ENCODE data around the gene BPGM.

BPGM gene

GRCh38 chr7:134724606-134725005 is 78.0 kb downstream of the BPGM start:
- no peaks in the 10 kb centered on the region for H4K20me1 ChIP-seq (ENCODE audit: insufficient read depth, low read length)
- no peaks in the 10 kb centered on the region; the same call in 1 of the 2 replicates for H3K27me3 ChIP-seq (ENCODE audit: insufficient read depth, low read length)
- no peak overlapping the region for H3K27ac ChIP-seq (ENCODE audit: low read depth, low read length, poor library complexity, severe bottlenecking)
- H3K4me1 ChIP-seq (ENCODE audit: insufficient read depth, low read length, severe bottlenecking), result no peaks in the 10 kb centered on the region
- no peaks in the 10 kb centered on the region for H3F3A ChIP-seq (ENCODE audit: insufficient read depth, low read length)
- no peak overlapping the region for H3K9ac ChIP-seq (ENCODE audit: low read length)
- TF ChIP-seq EZH2 (IDR thresholded peaks at IDR 0.05; ENCODE audit: borderline replicate concordance, low read length), result no peak
- TF ChIP-seq CTCF (IDR thresholded peaks at IDR 0.05; ENCODE audit: low read length), result peak; percentile 66
- H3K79me2 ChIP-seq (ENCODE audit: insufficient read depth, low read length), result no peaks in the 10 kb centered on the region
- H3K36me3 ChIP-seq (ENCODE audit: insufficient read depth, low read length), result no peaks in the 10 kb centered on the region
- no peak overlapping the region for H3K4me2 ChIP-seq (ENCODE audit: low read length)
- no peaks in the 10 kb centered on the region for H3K9me2 ChIP-seq (ENCODE audit: low read depth, low read length)
- H3K4me3 ChIP-seq (ENCODE audit: low read depth, low read length, poor library complexity, severe bottlenecking), result no peak overlapping the region
- no peak overlapping the region for H2AFZ ChIP-seq (ENCODE audit: low read length)
- H3K9me3 ChIP-seq (ENCODE audit: low read length), result no peaks in the 10 kb centered on the region

GRCh38 chr7:134726581-134726980 is 79.9 kb downstream of the BPGM start:
- no peaks in the 10 kb centered on the region for H3K9me2 ChIP-seq (ENCODE audit: low read depth, low read length)
- H3K9me3 ChIP-seq (ENCODE audit: low read length), result no peaks in the 10 kb centered on the region
- no peaks in the 10 kb centered on the region; the same call in 1 of the 2 replicates for H3K27me3 ChIP-seq (ENCODE audit: insufficient read depth, low read length)
- H3K27ac ChIP-seq (ENCODE audit: low read depth, low read length, poor library complexity, severe bottlenecking), result no peak overlapping the region
- H3K79me2 ChIP-seq (ENCODE audit: insufficient read depth, low read length), result no peaks in the 10 kb centered on the region
- H4K20me1 ChIP-seq (ENCODE audit: insufficient read depth, low read length), result no peaks in the 10 kb centered on the region
- no peak overlapping the region for H3K4me3 ChIP-seq (ENCODE audit: low read depth, low read length, poor library complexity, severe bottlenecking)
- no peaks in the 10 kb centered on the region for H3K4me1 ChIP-seq (ENCODE audit: insufficient read depth, low read length, severe bottlenecking)
- no peaks in the 10 kb centered on the region for H3F3A ChIP-seq (ENCODE audit: insufficient read depth, low read length)
- no peak overlapping the region for H3K9ac ChIP-seq (ENCODE audit: low read length)
- TF ChIP-seq EZH2 (IDR thresholded peaks at IDR 0.05; ENCODE audit: borderline replicate concordance, low read length), result no peak
- TF ChIP-seq CTCF (IDR thresholded peaks at IDR 0.05; ENCODE audit: low read length), result no peak
- H2AFZ ChIP-seq (ENCODE audit: low read length), result no peak overlapping the region
- no peak overlapping the region for H3K4me2 ChIP-seq (ENCODE audit: low read length)
- H3K36me3 ChIP-seq (ENCODE audit: insufficient read depth, low read length), result no peaks in the 10 kb centered on the region

GRCh38 chr7:134727711-134728110 is 81.1 kb downstream of the BPGM start:
- Histone ChIP-seq H3K9ac (ENCODE audit: low read length) (no peak overlapping the region), H3K36me3 (ENCODE audit: insufficient read depth, low read length) (no peaks in the 10 kb centered on the region), H3K9me2 (ENCODE audit: low read depth, low read length) (no peaks in the 10 kb centered on the region), H3K79me2 (ENCODE audit: insufficient read depth, low read length) (no peaks in the 10 kb centered on the region), H2AFZ (ENCODE audit: low read length) (no peak overlapping the region), H3K4me2 (ENCODE audit: low read length) (no peak overlapping the region), H3K27me3 (ENCODE audit: insufficient read depth, low read length) (no peaks in the 10 kb centered on the region; the same call in 1 of the 2 replicates), H3F3A (ENCODE audit: insufficient read depth, low read length) (no peaks in the 10 kb centered on the region), H3K4me1 (ENCODE audit: insufficient read depth, low read length, severe bottlenecking) (no peaks in the 10 kb centered on the region), H4K20me1 (ENCODE audit: insufficient read depth, low read length) (no peaks in the 10 kb centered on the region), H3K4me3 (ENCODE audit: low read depth, low read length, poor library complexity, severe bottlenecking) (no peak overlapping the region), H3K9me3 (ENCODE audit: low read length) (no peaks in the 10 kb centered on the region), H3K27ac (ENCODE audit: low read depth, low read length, poor library complexity, severe bottlenecking) (no peak overlapping the region)
- TF ChIP-seq EZH2 (IDR thresholded peaks at IDR 0.05; ENCODE audit: borderline replicate concordance, low read length) (no peak), CTCF (IDR thresholded peaks at IDR 0.05; ENCODE audit: low read length) (no peak)
